NT2/D1 (cell line): ENCODE results near the gene FLOT2.

Experiments
- YY1 ChIP-seq: IDR thresholded peaks from 2 replicates; pipeline ENCODE4 v1.6.1; 2011; ENCODE audit not compliant: insufficient read length, insufficient read depth
- ZNF274 ChIP-seq: IDR thresholded peaks from 2 replicates; pipeline ENCODE4 v1.6.1; 2011; ENCODE audit warnings: mild to moderate bottlenecking, low read depth, low read length

DNA sequence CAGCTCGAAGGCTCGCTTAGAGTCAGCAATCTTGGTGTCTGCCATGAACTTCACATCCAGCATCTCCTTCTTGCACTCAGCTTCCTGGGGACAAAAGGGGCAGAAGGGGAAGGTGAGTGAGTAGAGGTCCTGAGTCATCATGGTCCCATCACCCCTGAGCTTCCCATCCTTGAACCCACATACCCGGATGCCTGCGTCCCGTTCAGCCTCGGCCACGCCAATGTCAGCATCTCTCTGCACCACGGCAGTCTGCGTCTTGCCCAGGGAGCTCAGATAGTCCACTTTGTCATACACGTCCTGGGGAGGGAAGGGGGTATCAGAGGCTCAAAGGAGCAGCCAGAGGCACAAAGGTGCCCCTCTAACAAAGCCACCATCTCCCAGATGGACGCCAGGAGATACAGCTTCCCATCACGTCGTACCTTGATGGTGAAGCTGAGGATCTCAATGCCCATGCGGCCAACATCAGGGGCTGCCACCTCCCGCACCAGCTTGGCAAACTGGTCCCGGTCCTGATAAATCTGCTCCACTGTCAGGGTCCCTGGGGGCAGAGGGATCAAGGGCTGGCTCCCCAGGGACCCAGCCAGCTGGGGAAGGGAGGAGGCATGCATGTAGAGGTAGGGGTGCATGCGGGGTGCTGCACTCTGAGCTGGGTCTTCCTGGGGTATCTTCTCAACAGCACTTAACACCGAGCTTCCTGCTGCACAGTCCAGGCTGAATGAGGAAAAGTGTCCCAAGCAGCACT, 15.2 kb downstream of the FLOT2 start:
- TF ChIP-seq YY1 (no peak), ZNF274 (no peak)
